PC-3 (cell line): ENCODE data around the gene ADAMTS9. TPM values are rescaled to one million over a fixed set of nuclear protein-coding genes. Genes with fewer than 3 reads are reported as not detected.

Source experiments
- ATAC-seq: fragments of 200-7000 bp; cut with Tn5 transposase; 2 replicates; pipeline ENCODE4 v1.9.1; 2020; ENCODE audit warnings: mild to moderate bottlenecking, moderate library complexity
- BruUV-seq: library from RNA; stranded (reverse); fragments of 400-500 nt; replicated peaks from 2 replicates; lab custom pipeline; 2021; lab: Mats Ljungman, UMichigan
- CTCF ChIA-PET: fragments of 300-600 bp; sonication (Branson Sonifier 250); formaldehyde crosslinking; loops from one replicate; lab custom pipeline; 2022; ENCODE audit warnings: antibody characterized with exemption; lab: Charles Lee
- POLR2A ChIA-PET: fragments of 300-600 bp; sonication (Branson Sonifier 250); formaldehyde crosslinking; loops from one replicate; lab custom pipeline; 2022; ENCODE audit warnings: antibody characterized with exemption; ENCODE audit not compliant: unreplicated experiment; lab: Charles Lee
- DNase-seq: peaks from one replicate; pipeline ENCODE4 v3.0.0-alpha.2; 2015
- H2AFZ ChIP-seq: fragments of 300-600 bp; sonication (generic); 2 replicates; pipeline ENCODE4 v1.6.0; 2016; ENCODE audit warnings: antibody characterized with exemption, low read length
- H3F3A ChIP-seq: fragments of 300-600 bp; sonication (generic); one replicate; pipeline ENCODE4 v1.6.0; 2017; ENCODE audit warnings: antibody characterized with exemption, low read length, control low read depth, mild to moderate bottlenecking; ENCODE audit not compliant: unreplicated experiment
- H3K27ac ChIP-seq: fragments of 300-600 bp; sonication (generic); 2 replicates; pipeline ENCODE4 v1.5.1; 2016; ENCODE audit warnings: mild to moderate bottlenecking, low read length
- H3K27me3 ChIP-seq: fragments of 300-600 bp; sonication (generic); 2 replicates; pipeline ENCODE4 v1.6.1; 2016; ENCODE audit warnings: low read length, mixed read lengths
- H3K36me3 ChIP-seq: fragments of 300-600 bp; sonication (generic); 2 replicates; pipeline ENCODE4 v1.6.1; 2016; ENCODE audit warnings: low read depth, mixed run types, low read length, mixed read lengths
- H3K4me1 ChIP-seq: fragments of 300-600 bp; sonication (generic); 2 replicates; pipeline ENCODE4 v1.5.1; 2016; ENCODE audit warnings: low read length; ENCODE audit not compliant: insufficient read depth
- H3K4me2 ChIP-seq: fragments of 300-600 bp; sonication (generic); 2 replicates; pipeline ENCODE4 v1.6.0; 2016; ENCODE audit warnings: low read length
- H3K4me3 ChIP-seq: fragments of 300-600 bp; sonication (generic); 2 replicates; pipeline ENCODE4 v1.5.1; 2016; ENCODE audit warnings: mild to moderate bottlenecking, low read length, mixed read lengths
- H3K79me2 ChIP-seq: fragments of 300-600 bp; sonication (generic); 2 replicates; pipeline ENCODE4 v1.6.1; 2017; ENCODE audit warnings: low read length, mixed read lengths
- H3K9ac ChIP-seq: fragments of 300-600 bp; sonication (generic); 2 replicates; pipeline ENCODE4 v1.6.0; 2016; ENCODE audit warnings: mild to moderate bottlenecking, low read length
- H3K9me2 ChIP-seq: fragments of 300-600 bp; sonication (generic); replicated peaks from 2 replicates; pipeline ENCODE4 v1.6.1; 2016; ENCODE audit warnings: mixed run types, low read length, mixed read lengths
- H3K9me3 ChIP-seq: fragments of 300-600 bp; sonication (generic); 2 replicates; pipeline ENCODE4 v1.6.1; 2016; ENCODE audit warnings: low read length, mixed read lengths
- H4K20me1 ChIP-seq: fragments of 300-600 bp; sonication (generic); 2 replicates; pipeline ENCODE4 v1.6.1; 2016; ENCODE audit warnings: low read length, mixed read lengths
- EZH2 ChIP-seq: fragments of 300-600 bp; sonication (generic); IDR thresholded peaks from one replicate; pipeline ENCODE4 v1.6.1; 2017; ENCODE audit warnings: antibody characterized with exemption, mild to moderate bottlenecking, low read length; ENCODE audit not compliant: unreplicated experiment
- EZH2phosphoT487 ChIP-seq: fragments of 300-600 bp; sonication (generic); IDR thresholded peaks from 2 replicates; pipeline ENCODE4 v1.6.1; 2018; ENCODE audit warnings: mild to moderate bottlenecking, antibody characterized with exemption, low read length, borderline replicate concordance
- intact Hi-C: fragments of 100-400 bp; cut with micrococcal nuclease; formaldehyde crosslinking; loops from 2 replicates; pipeline ENCODE4 v1.9.0; 2023
- total RNA-seq: library from RNA; depleted of rRNA; stranded (reverse); fragments of >200 nt; gene quantifications from 2 replicates; pipeline ENCODE4 v1.2.3, GENCODE V29; 2014
- TF ChIP-seq, protein P1 (sequence below): fragments of 300-600 bp; sonication (generic); conservative IDR thresholded peaks from 2 replicates; pipeline ENCODE4 v1.5.1; 2017; ENCODE audit warnings: antibody characterized with exemption, low read depth, mild to moderate bottlenecking, low read length

Gene ADAMTS9
- total RNA-seq, 1 experiment from 2014 or later: 0.55 TPM

DNA sequence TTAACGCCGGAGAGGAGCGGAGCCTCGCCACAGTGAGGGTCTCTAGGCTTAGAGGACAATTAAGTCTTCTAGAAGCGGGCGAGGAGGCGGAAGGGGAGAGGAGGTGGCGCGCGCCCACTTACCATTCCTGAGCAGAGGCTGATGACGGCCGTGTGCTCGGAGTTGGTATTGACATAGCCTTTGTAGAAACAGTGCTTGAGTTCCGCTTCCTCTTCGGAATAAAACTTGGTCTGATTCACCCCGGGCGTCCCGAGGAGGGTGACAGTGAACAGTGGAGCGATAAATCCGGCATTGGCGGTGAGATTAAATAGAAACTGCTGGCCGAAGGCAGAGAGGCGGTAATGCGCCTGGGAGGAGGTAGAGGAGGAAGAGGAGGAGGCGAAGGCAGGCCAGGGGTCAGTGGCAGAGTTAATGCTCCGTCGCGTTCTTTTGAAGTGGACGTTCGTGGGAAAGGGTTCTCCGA lies 1.3 kb downstream of the ADAMTS9 start:
- no peaks in the 10 kb centered on the region for H3K4me1 ChIP-seq
- intact Hi-C loops: no loop called here
- POLR2A ChIA-PET: no interaction called here
- BruUV-seq: no TSS peak
- H3K9me3 ChIP-seq: no peaks in the 10 kb centered on the region
- CTCF ChIA-PET: no interaction called here
- peak overlapping the region; percentile 42; the same call in 1 of the 2 replicates for H3K4me3 ChIP-seq
- DNase-seq: peak; percentile 2
- H3K79me2 ChIP-seq: no peaks in the 10 kb centered on the region
- no peak overlapping the region for H3K9ac ChIP-seq
- H3K27me3 ChIP-seq: peaks cover 33% of the 10 kb centered on the region
- no peak; the same call in 1 of the 2 replicates for ATAC-seq
- no peaks in the 10 kb centered on the region for H4K20me1 ChIP-seq
- no peaks in the 10 kb centered on the region for H3K9me2 ChIP-seq
- no peak overlapping the region for H3K27ac ChIP-seq
- H2AFZ ChIP-seq: peak overlapping the region; percentile 45; the same call in 1 of the 2 replicates
- H3K36me3 ChIP-seq: no peaks in the 10 kb centered on the region
- no peak for TF ChIP-seq EZH2
- TF ChIP-seq EZH2phosphoT487: no peak
- TF ChIP-seq, protein P1, sequence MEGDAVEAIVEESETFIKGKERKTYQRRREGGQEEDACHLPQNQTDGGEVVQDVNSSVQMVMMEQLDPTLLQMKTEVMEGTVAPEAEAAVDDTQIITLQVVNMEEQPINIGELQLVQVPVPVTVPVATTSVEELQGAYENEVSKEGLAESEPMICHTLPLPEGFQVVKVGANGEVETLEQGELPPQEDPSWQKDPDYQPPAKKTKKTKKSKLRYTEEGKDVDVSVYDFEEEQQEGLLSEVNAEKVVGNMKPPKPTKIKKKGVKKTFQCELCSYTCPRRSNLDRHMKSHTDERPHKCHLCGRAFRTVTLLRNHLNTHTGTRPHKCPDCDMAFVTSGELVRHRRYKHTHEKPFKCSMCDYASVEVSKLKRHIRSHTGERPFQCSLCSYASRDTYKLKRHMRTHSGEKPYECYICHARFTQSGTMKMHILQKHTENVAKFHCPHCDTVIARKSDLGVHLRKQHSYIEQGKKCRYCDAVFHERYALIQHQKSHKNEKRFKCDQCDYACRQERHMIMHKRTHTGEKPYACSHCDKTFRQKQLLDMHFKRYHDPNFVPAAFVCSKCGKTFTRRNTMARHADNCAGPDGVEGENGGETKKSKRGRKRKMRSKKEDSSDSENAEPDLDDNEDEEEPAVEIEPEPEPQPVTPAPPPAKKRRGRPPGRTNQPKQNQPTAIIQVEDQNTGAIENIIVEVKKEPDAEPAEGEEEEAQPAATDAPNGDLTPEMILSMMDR: no peak
- H3K4me2 ChIP-seq: peak overlapping the region; percentile 54
- H3F3A ChIP-seq: no peaks in the 10 kb centered on the region

- DNase-seq: no peak
- no peaks in the 10 kb centered on the region for H3K9me3 ChIP-seq
These were observed 1.9 kb downstream of the ADAMTS9 start for GRCh38 chr3:64685800-64686445.

More at GRCh38 chr3:64685800-64686445, 1.9 kb downstream of the ADAMTS9 start:
- no peaks in the 10 kb centered on the region for H3K36me3 ChIP-seq
- H3K79me2 ChIP-seq: no peaks in the 10 kb centered on the region
- H3K4me3 ChIP-seq: peak overlapping the region; percentile 42; the same call in 1 of the 2 replicates
- H3K4me2 ChIP-seq: peak overlapping the region; percentile 54
- no peak overlapping the region for H3K27ac ChIP-seq
- H3F3A ChIP-seq: no peaks in the 10 kb centered on the region
- no peaks in the 10 kb centered on the region for H4K20me1 ChIP-seq
- ChIA-PET POLR2A (no interaction called here), CTCF (no interaction called here)
- peaks cover 33% of the 10 kb centered on the region for H3K27me3 ChIP-seq
- no peaks in the 10 kb centered on the region for H3K9me2 ChIP-seq
- peak overlapping the region; percentile 45; the same call in 1 of the 2 replicates for H2AFZ ChIP-seq
- H3K9ac ChIP-seq: no peak overlapping the region
- TF ChIP-seq EZH2: no peak
- no peak for TF ChIP-seq EZH2phosphoT487
- TF ChIP-seq, protein P1: no peak
- ATAC-seq: no peak
- BruUV-seq: no TSS peak
- intact Hi-C loops: no loop called here
- H3K4me1 ChIP-seq: no peaks in the 10 kb centered on the region
